ENCODE measurements around the gene NOL9. TPM values are rescaled to one million over a fixed set of nuclear protein-coding genes. Genes with fewer than 3 reads are reported as not detected.

The NOL9 gene
- total RNA-seq, 1 donor from 2014 or later = 16.7 TPM

DNA sequence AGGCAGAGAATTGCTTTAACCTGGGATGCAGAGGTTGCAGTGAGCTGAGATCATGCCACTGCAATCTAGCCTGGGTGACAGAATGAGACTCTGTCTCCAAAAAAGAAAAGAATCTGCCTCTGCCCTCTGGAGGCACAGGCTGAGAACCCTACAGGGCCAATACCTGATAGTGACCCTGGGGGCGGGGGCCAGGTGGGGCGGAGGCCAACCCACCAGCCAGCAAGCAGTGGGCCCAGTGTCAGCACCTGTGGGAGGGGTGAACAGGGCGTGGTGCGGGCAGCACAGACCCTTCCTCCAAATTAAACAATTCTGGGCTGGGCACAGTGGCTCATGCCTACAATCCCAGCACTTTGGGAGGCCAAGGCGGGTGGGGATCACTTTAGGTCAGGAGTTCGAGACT, 43.8 kb downstream of the NOL9 start:
- Histone ChIP-seq H3K4me1 (no peaks in the 10 kb centered on the region), H3K27ac (no peak overlapping the region), H3K4me3 (no peak overlapping the region), H3K9me3 (no peaks in the 10 kb centered on the region), H3K27me3 (no peaks in the 10 kb centered on the region), H3K36me3 (no peaks in the 10 kb centered on the region)
- no peak for DNase-seq (ENCODE audit: extremely low spot score in 2 of 2)
- TF ChIP-seq POLR2A (IDR thresholded peaks at IDR 0.05) = no peak
- no peak for TF ChIP-seq CTCF (IDR thresholded peaks at IDR 0.05)
- no peak for TF ChIP-seq POLR2AphosphoS5 (IDR thresholded peaks at IDR 0.05; ENCODE audit: insufficient read depth in 1 of 2, low read depth in 1 of 2)
- intact Hi-C loops (cut with DNase I) = no loop called here

DNA sequence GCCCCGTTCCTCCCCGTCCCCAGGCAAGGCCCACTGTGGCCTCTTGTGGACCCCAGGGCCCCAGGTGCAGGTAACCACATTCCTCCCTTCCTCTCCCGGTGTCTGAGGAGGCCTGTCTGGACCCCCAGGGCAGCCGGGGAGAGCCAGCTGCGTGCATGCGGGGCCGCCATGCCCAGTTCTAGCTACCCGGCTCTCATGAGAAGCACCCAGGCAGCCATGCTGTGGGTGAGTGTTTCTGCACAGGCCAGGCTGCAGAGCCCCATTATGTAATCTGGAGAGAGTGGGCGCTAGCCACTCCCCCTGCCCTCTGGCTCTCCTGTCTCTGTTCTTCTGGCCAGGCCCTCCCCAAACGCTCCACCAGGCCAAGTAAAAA, 44.4 kb downstream of the NOL9 start:
- Histone ChIP-seq H3K27ac (no peak overlapping the region), H3K4me3 (no peak overlapping the region), H3K36me3 (no peaks in the 10 kb centered on the region), H3K9me3 (no peaks in the 10 kb centered on the region), H3K4me1 (no peaks in the 10 kb centered on the region), H3K27me3 (no peaks in the 10 kb centered on the region)
- intact Hi-C loops (cut with DNase I) = no loop called here
- no peak for TF ChIP-seq POLR2A (IDR thresholded peaks at IDR 0.05)
- TF ChIP-seq POLR2AphosphoS5 (IDR thresholded peaks at IDR 0.05; ENCODE audit: insufficient read depth in 1 of 2, low read depth in 1 of 2) = no peak
- TF ChIP-seq CTCF (IDR thresholded peaks at IDR 0.05) = no peak
- no peak for DNase-seq (ENCODE audit: extremely low spot score in 2 of 2)

DNA sequence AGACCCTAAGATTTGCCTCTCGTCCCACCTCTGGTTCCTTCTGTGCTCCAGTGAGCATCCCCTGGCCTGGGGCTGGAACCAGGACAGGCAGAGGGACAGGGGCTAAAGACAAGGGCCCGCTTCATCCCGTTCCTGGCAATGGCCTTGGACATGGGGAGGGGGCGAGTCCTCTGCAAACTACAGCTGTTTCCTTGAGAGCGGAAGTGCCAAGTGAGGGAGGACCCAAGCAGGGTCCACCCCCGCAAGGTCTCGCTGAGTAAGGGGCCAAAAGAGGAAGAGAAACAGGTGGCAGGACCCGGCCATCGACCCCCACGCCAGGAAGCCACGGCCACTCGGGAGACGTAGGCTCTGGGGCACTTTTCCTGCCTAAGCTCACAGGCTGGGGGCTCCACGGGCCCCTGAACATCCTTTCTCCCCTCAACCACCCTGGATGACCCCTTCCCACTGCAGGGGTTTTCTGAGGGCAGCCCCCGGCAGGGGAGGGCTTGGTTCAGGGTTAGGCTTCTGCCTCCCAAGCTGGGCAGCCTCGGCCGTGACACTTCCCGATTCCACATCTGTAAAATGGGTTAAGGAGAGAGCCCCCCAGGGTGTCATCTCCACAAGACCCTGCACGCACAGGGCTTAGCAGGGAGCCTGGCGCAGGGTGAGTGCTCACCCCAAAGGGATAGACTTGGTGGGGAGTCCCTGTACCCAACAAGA, 44.9 kb downstream of the NOL9 start:
- H3K36me3 ChIP-seq = no peaks in the 10 kb centered on the region
- H3K27me3 ChIP-seq = no peaks in the 10 kb centered on the region
- no peak overlapping the region for H3K4me3 ChIP-seq
- no peaks in the 10 kb centered on the region for H3K9me3 ChIP-seq
- DNase-seq (ENCODE audit: extremely low spot score in 2 of 2) = no peak
- H3K4me1 ChIP-seq = no peaks in the 10 kb centered on the region
- H3K27ac ChIP-seq = no peak overlapping the region
- intact Hi-C loops (cut with DNase I) = no loop called here
- no peak for TF ChIP-seq CTCF (IDR thresholded peaks at IDR 0.05)
- TF ChIP-seq POLR2AphosphoS5 (IDR thresholded peaks at IDR 0.05; ENCODE audit: insufficient read depth in 1 of 2, low read depth in 1 of 2) = no peak
- no peak for TF ChIP-seq POLR2A (IDR thresholded peaks at IDR 0.05)

- no peaks in the 10 kb centered on the region for H3K4me1 ChIP-seq
- intact Hi-C loops (cut with DNase I) = no loop called here
Observed at GRCh38 chr1:6508816-6509189, 45.5 kb downstream of the NOL9 start.

More at GRCh38 chr1:6508816-6509189, 45.5 kb downstream of the NOL9 start:
- Histone ChIP-seq H3K9me3 (no peaks in the 10 kb centered on the region), H3K4me3 (no peak overlapping the region), H3K36me3 (no peaks in the 10 kb centered on the region), H3K27ac (no peak overlapping the region), H3K27me3 (no peaks in the 10 kb centered on the region)
- DNase-seq (ENCODE audit: extremely low spot score in 2 of 2) = no peak
- TF ChIP-seq CTCF (IDR thresholded peaks at IDR 0.05) (no peak), POLR2AphosphoS5 (IDR thresholded peaks at IDR 0.05; ENCODE audit: insufficient read depth in 1 of 2, low read depth in 1 of 2) (no peak), POLR2A (IDR thresholded peaks at IDR 0.05) (no peak)

All from vagina (tissue), 2 donors.